Measurements from ENCODE around the gene KCNT1.

The KCNT1 gene

GRCh38 chr9:135701067-135701958 lies 672 bp upstream of the KCNT1 start:
- DNase-seq = no peak

GRCh38 chr9:135703726-135704125 lies 1.7 kb downstream of the KCNT1 start:
- DNase-seq = no peak

DNA sequence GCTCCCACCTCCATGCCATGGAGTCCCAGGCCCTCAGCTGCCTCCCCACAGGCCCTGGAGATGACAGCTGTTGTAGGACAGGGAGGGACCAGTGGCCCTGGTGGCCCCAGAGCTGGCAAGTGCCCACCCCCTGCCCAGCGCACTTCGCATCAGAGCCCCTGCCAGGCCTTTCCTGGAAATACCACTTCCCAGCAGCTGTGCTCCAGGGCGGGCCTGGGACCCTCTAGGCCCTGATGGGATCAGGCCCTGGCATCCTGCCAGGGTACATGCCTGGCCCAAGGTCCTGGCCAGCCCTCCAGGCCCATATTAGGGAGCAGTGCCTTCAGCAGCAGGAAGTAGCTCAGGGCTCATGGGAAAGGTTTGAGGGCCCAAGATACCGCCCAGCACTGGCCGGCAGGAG lies 2.5 kb downstream of the KCNT1 start:
- DNase-seq = no peak

DNA sequence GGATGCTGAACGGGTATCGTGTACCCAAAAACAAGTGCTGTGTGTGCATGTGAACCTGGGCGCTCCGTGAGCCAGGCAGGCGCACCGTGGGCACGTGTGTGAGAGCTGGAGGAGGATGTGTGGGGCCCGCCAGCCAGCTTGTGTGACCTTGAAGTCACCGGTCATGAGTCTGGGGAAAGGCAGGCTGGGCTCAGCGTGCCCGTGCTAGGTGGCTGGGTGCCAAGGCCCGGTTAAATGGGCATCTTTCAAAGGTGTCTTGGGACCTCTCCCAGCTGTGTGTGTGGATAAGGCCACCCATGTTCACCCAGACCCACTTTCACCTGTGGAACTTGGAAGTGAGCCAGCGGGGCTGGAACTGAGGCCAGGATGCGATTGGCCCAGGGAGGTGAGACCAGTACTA lies 3.4 kb downstream of the KCNT1 start:
- DNase-seq = no peak

- DNase-seq = no peak
These were observed 4.3 kb downstream of the KCNT1 start for GRCh38 chr9:135706288-135706687.

GRCh38 chr9:135707252-135708138 lies 5.5 kb downstream of the KCNT1 start:
- no peak for DNase-seq

- no peak for DNase-seq
These were observed 6.2 kb downstream of the KCNT1 start for GRCh38 chr9:135708164-135708563.

DNA sequence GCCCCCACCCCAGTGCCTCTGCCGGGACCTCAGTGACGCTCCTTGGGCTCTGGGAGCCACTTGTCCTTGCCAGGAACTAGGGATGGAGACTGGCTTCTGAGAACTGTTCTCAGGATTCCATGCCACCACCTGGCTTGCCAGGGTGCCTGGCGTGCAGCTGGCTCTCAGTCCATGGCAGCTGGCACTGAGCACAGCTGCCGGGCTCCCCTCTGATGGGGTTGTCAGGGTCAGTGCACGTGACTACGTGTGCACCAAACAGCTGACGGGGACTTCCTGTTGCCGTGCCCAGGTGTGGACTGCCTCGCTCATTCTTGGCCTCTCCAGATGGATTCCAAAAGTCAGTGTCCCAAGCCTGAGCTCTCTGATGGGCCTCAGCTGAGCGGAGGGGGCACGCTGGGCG lies 9.4 kb downstream of the KCNT1 start:
- DNase-seq = no peak

DNA sequence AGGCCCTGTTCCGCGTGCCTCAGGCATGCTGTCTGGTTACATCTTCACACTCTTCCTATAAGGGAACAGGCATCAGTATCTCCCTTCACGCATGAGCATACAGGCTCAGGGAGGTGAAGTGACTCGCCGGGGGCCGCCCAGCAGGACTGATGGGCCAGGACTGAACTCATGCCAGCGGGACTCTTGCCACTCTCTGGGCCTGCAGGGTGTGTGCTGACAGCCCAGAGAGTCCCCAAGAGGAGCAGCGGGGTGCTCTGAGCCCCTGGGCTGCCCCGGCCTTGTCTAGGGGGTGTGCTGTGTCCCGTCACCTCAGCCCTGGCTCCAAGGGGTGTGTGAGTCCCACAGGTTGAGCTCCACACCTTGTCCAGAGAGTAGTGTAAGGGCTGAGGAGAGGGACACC lies 9.9 kb downstream of the KCNT1 start:
- no peak for DNase-seq

DNA sequence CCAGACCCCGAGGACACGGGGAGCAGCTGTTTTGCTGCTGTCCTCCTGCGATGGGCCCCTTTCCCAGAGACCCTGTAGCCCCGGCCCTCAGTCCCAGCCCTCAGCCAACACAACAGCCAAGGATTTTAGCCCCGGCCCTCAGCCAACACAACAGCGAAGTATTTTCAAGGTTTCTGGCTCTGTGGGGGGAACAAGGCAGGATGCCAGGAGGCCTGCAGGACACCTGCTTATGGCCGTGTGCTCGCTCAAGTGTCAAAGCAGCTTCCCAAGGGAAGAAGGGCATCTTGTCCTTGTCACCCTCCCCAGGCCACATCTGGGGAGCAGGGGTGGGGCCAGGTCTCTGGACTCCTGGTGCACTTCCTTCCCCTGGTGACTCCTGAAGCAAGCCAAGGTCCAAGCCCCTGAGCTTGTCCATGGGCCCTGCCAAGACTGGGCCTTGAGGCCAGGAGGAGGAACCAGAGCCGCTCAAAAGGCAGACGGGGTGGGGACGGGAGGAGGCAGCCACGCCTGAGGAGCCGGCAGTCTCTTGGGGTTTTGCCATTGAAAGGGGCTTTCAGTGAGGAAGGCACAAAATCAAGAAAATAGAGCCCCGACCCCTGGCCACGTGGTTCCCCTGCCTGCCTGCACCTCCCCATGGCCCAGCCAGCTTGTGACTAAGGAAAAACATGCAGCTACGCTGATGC lies 10.8 kb downstream of the KCNT1 start:
- no peak for DNase-seq

DNA sequence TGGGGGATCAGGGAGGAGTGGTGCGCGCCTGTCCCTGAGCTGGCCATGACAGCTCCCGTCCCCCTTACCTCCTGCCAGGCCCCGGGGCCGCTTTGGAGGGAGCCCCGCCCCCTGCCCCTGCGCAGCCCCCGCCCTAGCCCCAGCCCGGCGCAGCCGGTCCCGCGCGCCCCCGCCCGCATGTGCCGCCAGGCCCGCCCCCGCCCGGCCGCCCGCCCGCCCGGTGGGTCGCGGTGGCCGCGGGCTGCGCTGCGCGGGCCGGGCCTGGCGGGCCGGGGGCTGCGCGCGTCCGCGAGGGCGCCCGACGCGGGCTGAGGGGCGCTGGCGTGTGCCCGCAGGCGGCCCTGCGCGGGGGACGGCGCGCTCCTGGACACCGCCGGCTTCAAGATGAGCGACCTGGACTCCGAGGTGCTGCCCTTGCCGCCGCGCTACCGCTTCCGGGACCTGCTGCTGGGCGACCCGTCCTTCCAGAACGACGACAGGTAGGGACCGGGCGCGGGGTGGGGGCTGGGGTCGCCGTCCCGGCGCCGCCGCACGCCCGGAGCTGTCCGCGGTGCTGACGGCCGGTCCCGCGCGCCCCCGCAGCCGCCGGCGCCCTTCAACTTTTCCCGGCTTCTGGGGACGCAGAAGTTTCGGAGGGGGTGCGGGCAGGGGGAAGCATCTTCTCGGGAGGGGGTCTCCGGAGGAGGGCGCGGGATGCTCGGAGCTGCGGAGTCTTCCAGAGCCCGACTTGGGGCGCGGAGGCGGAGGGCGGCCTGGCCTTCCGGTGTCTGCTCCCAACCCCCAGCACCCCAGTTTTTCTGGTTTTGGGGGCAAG lies 12.5 kb downstream of the KCNT1 start:
- no peak for DNase-seq

DNA sequence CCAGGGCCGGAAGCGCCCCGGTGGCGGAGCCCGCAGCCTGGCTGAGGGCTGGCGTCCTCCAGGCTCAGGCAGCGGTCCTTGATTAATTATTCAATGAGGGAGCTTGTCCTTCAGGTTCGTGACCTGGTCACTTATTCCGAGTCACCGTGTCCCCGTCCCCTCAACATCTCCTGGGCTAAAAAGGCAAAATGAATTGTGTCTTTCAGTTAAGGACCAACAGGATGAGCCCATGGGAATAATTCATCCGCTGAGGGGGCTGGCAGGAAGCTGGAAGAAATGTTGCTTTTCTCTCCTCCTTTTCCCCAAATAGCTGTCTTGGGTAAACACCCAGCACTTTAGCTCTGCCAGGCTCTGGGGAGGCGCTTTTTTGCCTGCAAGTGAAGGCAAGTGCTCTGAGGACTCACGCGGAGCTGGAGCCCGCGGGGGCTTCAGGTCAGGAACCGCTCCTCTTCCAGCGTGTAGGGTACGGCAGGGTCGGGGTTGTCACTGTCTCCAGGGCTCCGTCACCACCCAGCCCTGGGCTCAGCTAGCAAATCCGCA lies 13.1 kb downstream of the KCNT1 start:
- no peak for DNase-seq

GRCh38 chr9:135716045-135716444 lies 14.1 kb downstream of the KCNT1 start:
- DNase-seq = no peak

GRCh38 chr9:135717410-135717809 lies 15.4 kb downstream of the KCNT1 start:
- DNase-seq = no peak

GRCh38 chr9:135718616-135719015 lies 16.6 kb downstream of the KCNT1 start:
- DNase-seq = no peak

DNA sequence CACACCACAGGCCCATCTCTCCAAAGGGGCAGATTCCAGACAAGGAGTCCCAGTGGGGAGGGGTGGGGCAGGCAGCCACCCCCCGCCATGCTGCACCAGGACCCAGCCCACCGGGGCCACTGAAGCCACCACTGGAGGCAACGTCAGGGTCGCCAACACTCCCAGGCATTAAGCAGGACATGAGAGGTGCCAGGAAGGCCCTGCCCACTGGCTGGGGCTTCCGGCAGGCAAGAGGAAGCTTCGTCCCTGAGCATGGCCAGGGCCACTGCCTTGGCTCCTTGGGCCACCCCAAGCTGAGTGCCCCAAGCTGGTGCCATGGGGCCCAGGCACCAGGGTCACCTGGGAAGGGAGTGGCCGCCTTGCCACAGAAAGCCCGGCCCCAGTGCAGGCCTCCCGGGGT lies 17.5 kb downstream of the KCNT1 start:
- DNase-seq = no peak

DNA sequence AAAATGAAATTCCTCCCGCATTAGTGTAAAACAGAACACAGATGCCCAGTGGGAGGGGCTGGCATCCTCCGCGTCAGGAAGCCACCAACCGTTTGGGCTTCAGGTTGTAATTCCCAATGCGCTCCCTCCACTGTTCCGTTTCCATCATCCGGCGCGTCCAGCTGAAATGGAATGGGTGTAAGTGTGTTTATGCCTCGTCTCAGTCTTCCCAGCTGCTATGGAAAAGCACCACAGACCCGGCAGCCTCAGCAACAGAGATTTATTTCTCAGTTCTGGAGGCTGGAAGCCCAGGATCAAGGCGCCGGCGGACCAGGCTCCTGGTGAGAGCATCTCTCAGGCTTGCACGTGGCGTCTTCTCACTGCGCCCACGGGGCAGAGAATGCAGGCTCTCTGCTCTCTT lies 20.4 kb downstream of the KCNT1 start:
- DNase-seq = no peak

DNA sequence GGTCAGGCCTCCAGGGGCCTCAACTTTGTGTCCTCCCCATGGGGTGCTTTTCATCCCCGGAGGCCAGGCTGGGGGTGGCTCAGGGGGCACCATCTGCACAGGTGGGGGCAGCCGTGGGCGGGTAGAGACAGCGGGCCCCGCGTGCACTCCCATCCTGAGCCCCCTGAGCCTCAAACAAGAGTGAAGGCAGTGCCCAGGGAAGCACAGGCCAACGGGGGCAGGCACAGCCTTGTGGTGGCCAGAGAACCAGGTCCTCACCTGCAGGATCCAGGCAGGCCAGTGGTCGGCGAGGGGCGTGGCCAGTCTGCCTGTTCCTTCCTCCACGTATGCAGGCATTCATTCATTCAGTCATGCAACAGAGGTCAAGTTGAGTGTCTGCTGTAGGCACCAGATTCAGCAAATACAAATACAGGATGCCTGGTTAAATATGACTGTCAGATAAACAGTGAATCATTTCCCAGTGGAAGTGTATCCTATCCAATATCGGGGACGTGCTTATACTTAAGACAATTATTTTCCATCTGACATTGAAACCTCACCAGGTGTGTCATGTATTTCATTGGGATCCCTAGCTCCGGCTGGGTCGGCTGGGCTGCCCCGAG lies 22.3 kb downstream of the KCNT1 start:
- no peak for DNase-seq

GRCh38 chr9:135726138-135726853 lies 24.3 kb downstream of the KCNT1 start:
- DNase-seq = no peak

DNA sequence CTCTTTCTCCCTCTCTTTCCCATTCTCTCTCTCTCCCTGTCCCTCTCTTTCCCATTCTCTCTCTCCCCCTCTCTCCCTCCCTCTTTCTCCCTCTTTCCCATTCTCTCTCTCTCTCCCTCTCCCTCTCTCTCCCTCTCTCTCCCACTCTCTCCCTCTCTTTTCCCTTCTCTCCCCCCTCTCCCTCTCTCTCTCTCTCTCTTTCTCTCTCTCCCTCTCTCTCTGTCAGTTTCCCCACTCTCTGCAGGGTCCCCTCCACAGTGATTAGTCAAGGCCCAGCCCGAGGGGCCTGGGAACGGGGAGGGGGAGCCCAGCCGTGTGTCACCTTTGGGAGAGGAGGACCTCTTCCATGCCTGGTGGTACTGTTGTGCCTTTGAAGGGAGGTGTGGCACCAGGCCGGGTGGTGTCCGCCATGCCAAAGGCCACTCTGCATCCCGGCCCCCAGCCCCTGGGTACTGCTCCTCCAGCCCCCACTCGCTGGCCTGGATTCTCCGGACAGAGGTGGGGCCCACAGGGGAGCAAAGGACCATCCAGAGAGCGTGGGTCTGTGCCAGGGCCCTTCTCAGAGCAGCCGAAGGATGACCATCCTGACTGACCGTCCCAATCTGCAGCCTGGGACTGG lies 25.4 kb downstream of the KCNT1 start:
- DNase-seq = no peak

All from activated naive CD4-positive, alpha-beta T cell treated with anti-CD3 and anti-CD28 coated beads, Interleukin-2, amount 50 U/mL, for 16 hours (primary cell).